Stimulated activated CD4-positive, alpha-beta T cell treated with anti-CD3 and anti-CD28 coated beads, Interleukin-15, amount 100 ng/mL, for 24 hours (primary cell): ENCODE measurements around the gene RRP1.

ENCODE experiments used
- DNase-seq: peaks from one replicate; pipeline ENCODE4 v3.0.0-alpha.2; 2020

RRP1 gene

GRCh38 chr21:43846430-43846829, 57.1 kb downstream of the RRP1 start:
- no peak for DNase-seq

GRCh38 chr21:43847301-43847700, 57.9 kb downstream of the RRP1 start:
- no peak for DNase-seq

- no peak for DNase-seq
Measured at GRCh38 chr21:43848771-43849170, 59.4 kb downstream of the RRP1 start.

GRCh38 chr21:43849532-43850299, 60.3 kb downstream of the RRP1 start:
- no peak for DNase-seq

GRCh38 chr21:43850728-43851295, 61.4 kb downstream of the RRP1 start:
- DNase-seq, result no peak

GRCh38 chr21:43851593-43851992, 62.2 kb downstream of the RRP1 start:
- no peak for DNase-seq

GRCh38 chr21:43853851-43854772, 64.7 kb downstream of the RRP1 start:
- DNase-seq, result no peak
